Subcutaneous abdominal adipose tissue (tissue), 5 donors: ENCODE data around the gene PSAP.

ENCODE experiments used
- H3K27ac ChIP-seq: one replicate; pipeline ENCODE4 v1.7.0; 2013; ENCODE audit warnings: low read depth, mild to moderate bottlenecking, inconsistent platforms, low read length, moderate library complexity
- H3K27me3 ChIP-seq, 5 donors: one replicate each; pipeline ENCODE4 v1.7.0; 2013; ENCODE audit warnings: low read length in 5 of 5, inconsistent platforms in 1 of 5; ENCODE audit not compliant: control insufficient read depth in 5 of 5, insufficient read depth in 4 of 5
- H3K36me3 ChIP-seq, 5 donors: one replicate each; pipeline ENCODE4 v1.7.0; 2013; ENCODE audit warnings: low read length in 5 of 5; ENCODE audit not compliant: control insufficient read depth in 5 of 5, insufficient read depth in 5 of 5
- H3K4me1 ChIP-seq, 5 donors: one replicate each; pipeline ENCODE4 v1.7.0; 2013; ENCODE audit warnings: low read length in 5 of 5, mild to moderate bottlenecking in 3 of 5, moderate library complexity in 1 of 5; ENCODE audit not compliant: control insufficient read depth in 5 of 5, insufficient read depth in 5 of 5
- H3K4me3 ChIP-seq, 5 donors: one replicate each; pipeline ENCODE4 v1.7.0; 2013; ENCODE audit warnings: low read length in 5 of 5, low read depth in 1 of 5
- H3K9ac ChIP-seq, 5 donors: one replicate each; pipeline ENCODE4 v1.7.0; 2013; ENCODE audit warnings: low read length in 5 of 5, mild to moderate bottlenecking in 4 of 5, moderate library complexity in 3 of 5
- H3K9me3 ChIP-seq, 5 donors: one replicate each; pipeline ENCODE4 v1.7.0; 2013; ENCODE audit warnings: low read length in 5 of 5; ENCODE audit not compliant: control insufficient read depth in 5 of 5
- donor health status: healthy.
- donor health status: healthy.
- donor health status: healthy.
- donor health status: healthy.
- donor health status: healthy.

Gene PSAP

DNA sequence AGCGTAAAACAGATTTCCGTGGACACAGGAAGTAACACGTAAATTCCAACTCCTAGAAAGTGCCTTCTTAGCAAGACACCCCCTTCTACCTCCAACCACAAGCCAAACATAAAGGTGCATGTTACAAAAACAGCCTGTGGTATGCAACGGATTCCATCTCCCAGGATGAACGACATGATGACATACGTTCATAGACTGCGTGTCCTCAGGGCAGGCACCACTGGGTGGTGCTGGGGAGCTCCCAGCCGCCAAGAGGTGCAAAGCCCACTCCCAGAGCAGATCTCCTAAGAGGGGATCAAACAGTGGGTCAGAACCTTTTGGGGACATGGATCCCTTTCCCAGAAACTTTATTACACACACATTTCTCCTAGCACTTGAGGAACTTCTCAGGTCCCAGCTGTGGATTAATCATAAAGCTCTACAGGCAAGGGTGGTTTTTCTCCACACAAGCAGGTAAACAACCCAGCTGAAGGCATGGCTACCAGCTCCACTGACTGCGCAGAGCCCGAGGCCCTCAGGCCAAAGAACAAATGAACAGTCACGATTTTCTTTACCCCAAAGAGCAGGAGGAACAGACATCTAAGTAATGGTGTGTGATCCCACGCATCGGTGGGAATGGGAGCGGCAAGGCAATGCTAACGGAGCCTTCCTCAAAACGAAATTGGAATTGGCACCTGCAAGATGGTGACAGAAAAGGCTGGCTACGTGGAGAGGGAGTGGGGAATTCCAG is 13.8 kb downstream of the PSAP start:
- H3K27ac ChIP-seq: peak overlapping the region; percentile 87
- H3K4me3 ChIP-seq: peak overlapping the region in 4 of 5 donors; percentile 15 to 43 (median 27)
- peak overlapping the region in 3 of 5 donors; percentile 11 to 57 (median 23) for H3K9ac ChIP-seq
- H3K4me1 ChIP-seq: peaks cover 42 to 83% (median 79%) of the 10 kb centered on the region in 5 donors
- H3K9me3 ChIP-seq: no peaks in the 10 kb centered on the region
- H3K27me3 ChIP-seq: no peaks in the 10 kb centered on the region
- H3K36me3 ChIP-seq: peaks cover 0 to 33% (median 20%) of the 10 kb centered on the region in 5 donors

DNA sequence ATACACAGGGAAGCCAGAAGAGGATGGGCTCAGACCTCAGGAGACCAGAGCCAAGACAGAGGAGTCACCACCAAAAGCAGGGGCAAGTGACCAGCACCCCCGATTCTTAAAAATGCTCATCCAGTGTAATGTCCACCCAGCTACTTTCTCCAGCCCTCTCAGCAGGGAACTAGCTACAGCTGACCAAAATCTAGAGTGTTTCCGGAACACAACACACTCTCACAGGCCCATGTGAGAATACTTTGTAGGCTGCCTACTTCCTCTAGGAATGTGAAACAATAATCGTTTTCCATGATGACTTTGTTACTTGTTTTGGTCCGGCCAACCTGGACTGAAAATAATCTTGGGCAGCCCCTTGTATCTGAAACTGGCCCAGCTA is 14.5 kb downstream of the PSAP start:
- peaks cover 43 to 82% (median 78%) of the 10 kb centered on the region in 5 donors for H3K4me1 ChIP-seq
- peak overlapping the region in 3 of 5 donors; percentile 26 to 43 (median 28) for H3K4me3 ChIP-seq
- H3K9ac ChIP-seq: peak overlapping the region in 3 of 5 donors; percentile 28 to 57 (median 33)
- peak overlapping the region; percentile 87 for H3K27ac ChIP-seq
- no peaks in the 10 kb centered on the region for H3K27me3 ChIP-seq
- H3K36me3 ChIP-seq: peaks cover 0 to 40% (median 27%) of the 10 kb centered on the region in 5 donors
- no peaks in the 10 kb centered on the region for H3K9me3 ChIP-seq

GRCh38 chr10:71835671-71836595 is 15.1 kb downstream of the PSAP start:
- Histone ChIP-seq H3K4me1 (peaks cover 43 to 78% (median 73%) of the 10 kb centered on the region in 5 donors), H3K9ac (peak overlapping the region in 4 of 5 donors; percentile 20 to 57 (median 30)), H3K27me3 (no peaks in the 10 kb centered on the region), H3K4me3 (peak overlapping the region in 4 of 5 donors; percentile 2 to 43 (median 20)), H3K9me3 (no peaks in the 10 kb centered on the region), H3K36me3 (peaks cover 3 to 46% (median 33%) of the 10 kb centered on the region in 5 donors), H3K27ac (peak overlapping the region; percentile 87)

- Histone ChIP-seq H3K36me3 (peaks cover 8 to 63% (median 46%) of the 10 kb centered on the region in 5 donors), H3K27me3 (no peaks in the 10 kb centered on the region), H3K4me3 (no peak overlapping the region), H3K4me1 (peaks cover 35 to 63% (median 57%) of the 10 kb centered on the region in 5 donors), H3K9me3 (no peaks in the 10 kb centered on the region), H3K9ac (no peak overlapping the region), H3K27ac (peak overlapping the region; percentile 11)
Observed at GRCh38 chr10:71834343-71834674, 16.7 kb downstream of the PSAP start.

- H3K27me3 ChIP-seq: no peaks in the 10 kb centered on the region
- no peak overlapping the region for H3K4me3 ChIP-seq
- peaks cover 37 to 63% (median 56%) of the 10 kb centered on the region in 5 donors for H3K4me1 ChIP-seq
- no peak overlapping the region for H3K9ac ChIP-seq
- peaks cover 8 to 69% (median 52%) of the 10 kb centered on the region in 5 donors for H3K36me3 ChIP-seq
- H3K27ac ChIP-seq: peak overlapping the region; percentile 46
- no peaks in the 10 kb centered on the region for H3K9me3 ChIP-seq
Observed at GRCh38 chr10:71833451-71834342, 17.4 kb downstream of the PSAP start.

GRCh38 chr10:71832967-71833366 is 18.1 kb downstream of the PSAP start:
- no peaks in the 10 kb centered on the region for H3K9me3 ChIP-seq
- H3K9ac ChIP-seq: no peak overlapping the region
- no peak overlapping the region for H3K4me3 ChIP-seq
- H3K4me1 ChIP-seq: peaks cover 31 to 57% (median 49%) of the 10 kb centered on the region in 5 donors
- H3K27ac ChIP-seq: peak overlapping the region; percentile 46
- H3K27me3 ChIP-seq: no peaks in the 10 kb centered on the region
- H3K36me3 ChIP-seq: peaks cover 8 to 70% (median 59%) of the 10 kb centered on the region in 5 donors

DNA sequence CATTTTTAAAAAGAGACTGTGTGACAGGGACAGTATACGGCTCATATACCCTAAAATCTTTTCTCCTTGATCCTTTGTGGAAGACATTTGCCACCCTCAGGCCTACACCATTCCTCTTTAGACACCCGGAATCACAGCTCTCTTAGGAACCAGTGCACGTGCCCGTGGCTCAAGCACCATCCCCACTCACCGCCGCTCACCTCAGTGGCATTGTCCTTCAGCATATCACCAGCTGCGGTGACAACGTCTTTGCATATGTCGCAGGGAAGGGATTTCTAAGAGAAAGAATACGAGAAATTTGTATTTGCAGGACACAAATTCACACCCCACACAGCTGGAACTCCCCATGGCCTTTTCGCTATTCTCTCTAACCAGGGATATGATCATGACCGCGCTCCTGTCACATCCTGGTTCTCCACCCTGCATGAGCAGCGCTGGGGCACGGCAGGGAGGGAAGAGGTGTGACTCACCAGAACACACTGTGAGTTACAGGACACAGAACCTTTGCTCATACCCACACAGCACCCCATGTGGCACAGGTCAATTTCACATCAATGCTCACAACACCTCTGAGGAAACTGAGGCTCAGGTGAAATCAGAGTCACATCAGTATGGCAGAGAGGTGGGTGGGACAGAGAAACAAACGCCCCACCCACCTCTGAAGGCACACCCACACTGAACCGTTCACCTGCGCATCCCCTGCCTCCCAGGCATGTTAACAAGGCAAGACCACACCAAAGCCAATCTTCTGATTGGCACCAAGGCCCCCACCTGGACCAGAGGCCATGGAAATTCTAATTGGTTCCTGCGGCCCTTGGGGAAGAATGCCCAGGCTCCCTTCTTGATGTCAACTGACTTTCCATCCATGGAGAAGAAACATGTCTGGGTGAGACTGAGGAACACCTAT is 19.2 kb downstream of the PSAP start:
- no peaks in the 10 kb centered on the region for H3K27me3 ChIP-seq
- H3K9me3 ChIP-seq: no peaks in the 10 kb centered on the region
- H3K9ac ChIP-seq: no peak overlapping the region
- no peak overlapping the region for H3K4me3 ChIP-seq
- peaks cover 8 to 72% (median 62%) of the 10 kb centered on the region in 5 donors for H3K36me3 ChIP-seq
- H3K4me1 ChIP-seq: peaks cover 20 to 46% (median 39%) of the 10 kb centered on the region in 5 donors
- H3K27ac ChIP-seq: no peak overlapping the region

DNA sequence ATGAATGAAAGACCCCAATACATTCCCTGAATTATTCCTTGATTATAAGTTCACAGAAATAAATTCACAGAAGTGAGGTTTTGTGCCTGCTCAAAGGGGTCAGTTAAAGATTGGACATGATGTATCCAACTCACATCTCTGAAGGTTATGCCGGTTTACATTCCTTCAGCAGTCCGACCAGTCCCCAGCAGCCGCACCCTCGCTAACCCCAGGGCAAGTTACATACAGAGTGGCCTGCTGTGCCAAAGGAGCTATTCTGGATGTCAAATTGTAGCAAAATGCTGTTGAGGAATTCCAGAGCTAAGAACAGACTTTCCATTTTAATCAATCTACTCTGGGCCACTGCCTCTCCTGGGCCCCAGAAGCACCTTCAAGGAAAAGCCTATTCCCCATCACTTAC is 20.3 kb downstream of the PSAP start:
- no peaks in the 10 kb centered on the region for H3K9me3 ChIP-seq
- H3K36me3 ChIP-seq: peaks cover 14 to 84% (median 74%) of the 10 kb centered on the region in 5 donors
- no peaks in the 10 kb centered on the region for H3K27me3 ChIP-seq
- no peak overlapping the region for H3K9ac ChIP-seq
- H3K4me3 ChIP-seq: no peak overlapping the region
- H3K27ac ChIP-seq: no peak overlapping the region
- H3K4me1 ChIP-seq: peaks cover 9 to 35% (median 27%) of the 10 kb centered on the region in 5 donors
